Endothelial cell of umbilical vein (primary cell): ENCODE measurements around the gene KCNQ2. TPM values are rescaled to one million over a fixed set of nuclear protein-coding genes. Genes with fewer than 3 reads are reported as not detected.

Source experiments
- BruUV-seq: library from RNA; stranded (reverse); fragments of 400-500 nt; replicated peaks from 2 replicates; lab custom pipeline; 2021; lab: Mats Ljungman, UMichigan
- CTCF ChIA-PET: fragments of 300-600, 350-600 bp; sonication (Branson Sonifier 250); formaldehyde crosslinking; loops from one replicate; lab custom pipeline; 2021; ENCODE audit warnings: antibody characterized with exemption, inconsistent platforms; lab: Charles Lee
- POLR2A ChIA-PET: fragments of 300-600, 350-600 bp; sonication (Branson Sonifier 250); formaldehyde crosslinking; loops from one replicate; lab custom pipeline; 2021; ENCODE audit warnings: antibody characterized with exemption, inconsistent platforms; lab: Charles Lee
- DNase-seq: peaks from one replicate; pipeline ENCODE4 v3.0.0-alpha.2; 2011; ENCODE audit warnings: low read depth, low spot score
- FAIRE-seq: peaks from 2 replicates; lab custom pipeline; 2011; peaks lifted over from hg19 to GRCh38; lab: Jason Lieb, UNC
- H2AFZ ChIP-seq: 2 replicates; pipeline ENCODE4 v1.6.0; 2012; ENCODE audit warnings: low read depth, low read length, control low read depth, inconsistent platforms
- H3K27ac ChIP-seq: 2 replicates; pipeline ENCODE4 v1.5.1; 2011; ENCODE audit warnings: low read depth, mild to moderate bottlenecking, control low read depth, low read length, moderate library complexity; ENCODE audit not compliant: insufficient read depth
- H3K27me3 ChIP-seq, 2 experiments: 2 replicates each; pipeline versions ENCODE4 v1.6.0 to v1.6.1; 2011; ENCODE audit warnings: low read length in 2 of 2, mixed read lengths in 1 of 2; ENCODE audit not compliant: control insufficient read depth in 2 of 2, insufficient read depth in 2 of 2
- H3K36me3 ChIP-seq, 2 experiments: 2 replicates in 1 of 2; 3 replicates in 1 of 2; pipeline ENCODE4 v1.5.1; 2011; ENCODE audit warnings: low read length in 2 of 2, mild to moderate bottlenecking in 1 of 2, moderate library complexity in 1 of 2; ENCODE audit not compliant: control insufficient read depth in 2 of 2, insufficient read depth in 2 of 2; ENCODE audit errors: extremely low read depth in 1 of 2
- H3K4me1 ChIP-seq: 3 replicates; pipeline ENCODE4 v1.5.1; 2011; ENCODE audit warnings: mild to moderate bottlenecking, low read length; ENCODE audit not compliant: control insufficient read depth, insufficient read depth; ENCODE audit errors: extremely low read depth
- H3K4me2 ChIP-seq: 2 replicates; pipeline ENCODE4 v1.6.1; 2011; ENCODE audit warnings: low read length, control low read depth, mixed read lengths; ENCODE audit not compliant: insufficient read depth
- H3K4me3 ChIP-seq, 3 experiments: fragments of 200-600 bp in 1 of 3; sonication (generic), shearing (Covaris generic) in 1 of 3; replicated peaks in 1 of 3; 2 replicates each; pipeline ENCODE4 v1.5.1; 2011 to 2016; ENCODE audit warnings: control low read depth in 3 of 3, low read length in 3 of 3, mild to moderate bottlenecking in 2 of 3, inconsistent platforms in 1 of 3, low read depth in 1 of 3, moderate library complexity in 1 of 3; ENCODE audit not compliant: insufficient read depth in 1 of 3
- H3K79me2 ChIP-seq: 2 replicates; pipeline ENCODE4 v1.6.0; 2012; ENCODE audit warnings: low read length, inconsistent platforms; ENCODE audit not compliant: control insufficient read depth, insufficient read depth
- H3K9ac ChIP-seq: replicated peaks from 2 replicates; pipeline ENCODE3; 2011; ENCODE audit warnings: low read length, control low read depth; ENCODE audit not compliant: insufficient read depth; ENCODE audit errors: extremely low read depth
- H3K9me1 ChIP-seq: replicated peaks from 3 replicates; pipeline ENCODE4 v1.6.0; 2011; ENCODE audit warnings: mild to moderate bottlenecking, low read length; ENCODE audit not compliant: control insufficient read depth, insufficient read depth; ENCODE audit errors: extremely low read depth
- H3K9me3 ChIP-seq: replicated peaks from 2 replicates; pipeline ENCODE4 v1.5.1; 2012; ENCODE audit warnings: low read length, inconsistent platforms; ENCODE audit not compliant: control insufficient read depth, insufficient read depth
- H4K20me1 ChIP-seq: replicated peaks from 2 replicates; pipeline ENCODE3; 2011; ENCODE audit warnings: mild to moderate bottlenecking, low read length; ENCODE audit not compliant: control insufficient read depth, insufficient read depth; ENCODE audit errors: extremely low read depth
- EZH2 ChIP-seq: IDR thresholded peaks from 2 replicates; pipeline ENCODE4 v1.6.1; 2012; ENCODE audit warnings: borderline replicate concordance, low read depth, mild to moderate bottlenecking, moderate library complexity, low read length, inconsistent platforms; ENCODE audit not compliant: severe bottlenecking
- FOS ChIP-seq: IDR thresholded peaks from 2 replicates; pipeline ENCODE4 v1.6.1; 2011; ENCODE audit warnings: mild to moderate bottlenecking, low read length, moderate library complexity, borderline replicate concordance; ENCODE audit not compliant: insufficient read depth
- GATA2 ChIP-seq: IDR thresholded peaks from 2 replicates; pipeline ENCODE4 v1.7.0; 2011; ENCODE audit warnings: low read depth, mild to moderate bottlenecking, moderate library complexity, mixed read lengths, low read length; ENCODE audit not compliant: insufficient read length, insufficient read depth
- JUN ChIP-seq: IDR thresholded peaks from 2 replicates; pipeline ENCODE4 v1.6.1; 2011; ENCODE audit warnings: borderline replicate concordance, low read depth; ENCODE audit not compliant: insufficient read length, insufficient read depth
- MYC ChIP-seq: IDR thresholded peaks from one replicate; pipeline ENCODE4 v1.6.1; 2011; ENCODE audit warnings: mild to moderate bottlenecking, low read depth, low read length
- POLR2A ChIP-seq: IDR thresholded peaks from 2 replicates; pipeline ENCODE4 v1.6.1; 2012; ENCODE audit warnings: low read depth, mild to moderate bottlenecking, control low read depth, low read length
- POLR2AphosphoS5 ChIP-seq: IDR thresholded peaks from 2 replicates; pipeline ENCODE4 v1.6.1; 2012; ENCODE audit warnings: low read depth, mild to moderate bottlenecking, control low read depth, low read length, moderate library complexity; ENCODE audit not compliant: insufficient read depth
- dilution Hi-C: fragments of 300-500 bp; cut with MboI; formaldehyde crosslinking; loops from one replicate; pipeline ENCODE4 v1.15.0; 2019; ENCODE audit warnings: low sequenced_read_pairs; ENCODE audit not compliant: extremely low pct_ligation_motif_present
- intact Hi-C: fragments of 100-400 bp; cut with micrococcal nuclease; formaldehyde crosslinking; loops from one replicate; pipeline ENCODE4 v1.10.0; 2022
- polyA plus RNA-seq, 4 experiments: library from polyadenylated mRNA; depleted of rRNA in 3 of 4; stranded (reverse) in 3 of 4; unstranded in 1 of 4; fragments of >200 nt; gene quantifications; 2 replicates each; pipeline versions ENCODE4 v1.2.1 to v1.2.3, GENCODE V29; 2011 to 2012; ENCODE audit warnings: missing spikeins in 1 of 4
- total RNA-seq: library from RNA; stranded (reverse); gene quantifications from 2 replicates; pipeline ENCODE4 v1.2.3, GENCODE V29; 2021
- TF ChIP-seq, protein P1 (sequence below): IDR thresholded peaks from 2 replicates; pipeline ENCODE4 v1.6.1; 2011; ENCODE audit not compliant: insufficient read depth, insufficient read length
- TF ChIP-seq, protein P2 (sequence below), 2 donors: IDR thresholded peaks; 1 replicate in 1 of 2; 2 replicates in 1 of 2; pipeline ENCODE4 v1.5.1; 2011; ENCODE audit warnings: low read length in 2 of 2, mild to moderate bottlenecking in 2 of 2, moderate library complexity in 2 of 2, control low read depth in 1 of 2, inconsistent platforms in 1 of 2, low read depth in 1 of 2; ENCODE audit not compliant: insufficient read depth in 1 of 2; ENCODE audit errors: extremely low read depth in 1 of 2

KCNQ2 gene
- total and polyA plus RNA-seq, 2 donors (not counting 3 experiments of a cell fraction or from before 2014, with no cell fraction given) = not detected

GRCh38 chr20:63425846-63426485, 46.5 kb downstream of the KCNQ2 start:
- dilution Hi-C loops (no loop called here), intact Hi-C loops (no loop called here)
- DNase-seq = no peak
- Histone ChIP-seq H3K36me3 (no peaks in the 10 kb centered on the region), H3K79me2 (no peaks in the 10 kb centered on the region), H3K27me3 (no peaks in the 10 kb centered on the region), H3K9me3 (no peaks in the 10 kb centered on the region), H3K4me3 (no peak overlapping the region), H3K4me2 (no peak overlapping the region), H3K9me1 (no peaks in the 10 kb centered on the region), H3K4me1 (no peaks in the 10 kb centered on the region), H3K27ac (no peak overlapping the region), H2AFZ (no peak overlapping the region), H3K9ac (no peak overlapping the region), H4K20me1 (no peaks in the 10 kb centered on the region)
- TF ChIP-seq, protein P1, sequence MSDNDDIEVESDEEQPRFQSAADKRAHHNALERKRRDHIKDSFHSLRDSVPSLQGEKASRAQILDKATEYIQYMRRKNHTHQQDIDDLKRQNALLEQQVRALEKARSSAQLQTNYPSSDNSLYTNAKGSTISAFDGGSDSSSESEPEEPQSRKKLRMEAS = no peak
- no peak for TF ChIP-seq FOS
- TF ChIP-seq JUN = no peak
- no peak for TF ChIP-seq MYC
- TF ChIP-seq, protein P2, sequence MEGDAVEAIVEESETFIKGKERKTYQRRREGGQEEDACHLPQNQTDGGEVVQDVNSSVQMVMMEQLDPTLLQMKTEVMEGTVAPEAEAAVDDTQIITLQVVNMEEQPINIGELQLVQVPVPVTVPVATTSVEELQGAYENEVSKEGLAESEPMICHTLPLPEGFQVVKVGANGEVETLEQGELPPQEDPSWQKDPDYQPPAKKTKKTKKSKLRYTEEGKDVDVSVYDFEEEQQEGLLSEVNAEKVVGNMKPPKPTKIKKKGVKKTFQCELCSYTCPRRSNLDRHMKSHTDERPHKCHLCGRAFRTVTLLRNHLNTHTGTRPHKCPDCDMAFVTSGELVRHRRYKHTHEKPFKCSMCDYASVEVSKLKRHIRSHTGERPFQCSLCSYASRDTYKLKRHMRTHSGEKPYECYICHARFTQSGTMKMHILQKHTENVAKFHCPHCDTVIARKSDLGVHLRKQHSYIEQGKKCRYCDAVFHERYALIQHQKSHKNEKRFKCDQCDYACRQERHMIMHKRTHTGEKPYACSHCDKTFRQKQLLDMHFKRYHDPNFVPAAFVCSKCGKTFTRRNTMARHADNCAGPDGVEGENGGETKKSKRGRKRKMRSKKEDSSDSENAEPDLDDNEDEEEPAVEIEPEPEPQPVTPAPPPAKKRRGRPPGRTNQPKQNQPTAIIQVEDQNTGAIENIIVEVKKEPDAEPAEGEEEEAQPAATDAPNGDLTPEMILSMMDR (IDR thresholded peaks at IDR 0.05; ENCODE audit: extremely low read depth in 1 of 2, insufficient read depth in 1 of 2, low read depth in 1 of 2, low read length in 2 of 2) = no peak
- no peak for TF ChIP-seq GATA2
- TF ChIP-seq EZH2 = no peak
- no peak for TF ChIP-seq POLR2AphosphoS5
- TF ChIP-seq POLR2A = no peak
- POLR2A ChIA-PET = no interaction called here
- BruUV-seq = no TSS peak
- CTCF ChIA-PET = interaction anchor here (1.3 kb wide), 1 partner anchor 9 kb away, joined by 3 read pairs; no protein-coding TSS in a partner anchor
- FAIRE-seq = no peak
